GM12872 (cell line): ENCODE data around the gene EEF2K.
A peak's percentile ranks its signal among the peaks of the same experiment; 100 is the strongest.

ENCODE experiments used
- CTCF ChIP-seq: IDR thresholded peaks from 3 replicates; pipeline ENCODE4 v1.5.1; 2011; ENCODE audit warnings: low read depth, mild to moderate bottlenecking, low read length, moderate library complexity; ENCODE audit not compliant: insufficient read depth

EEF2K gene

DNA sequence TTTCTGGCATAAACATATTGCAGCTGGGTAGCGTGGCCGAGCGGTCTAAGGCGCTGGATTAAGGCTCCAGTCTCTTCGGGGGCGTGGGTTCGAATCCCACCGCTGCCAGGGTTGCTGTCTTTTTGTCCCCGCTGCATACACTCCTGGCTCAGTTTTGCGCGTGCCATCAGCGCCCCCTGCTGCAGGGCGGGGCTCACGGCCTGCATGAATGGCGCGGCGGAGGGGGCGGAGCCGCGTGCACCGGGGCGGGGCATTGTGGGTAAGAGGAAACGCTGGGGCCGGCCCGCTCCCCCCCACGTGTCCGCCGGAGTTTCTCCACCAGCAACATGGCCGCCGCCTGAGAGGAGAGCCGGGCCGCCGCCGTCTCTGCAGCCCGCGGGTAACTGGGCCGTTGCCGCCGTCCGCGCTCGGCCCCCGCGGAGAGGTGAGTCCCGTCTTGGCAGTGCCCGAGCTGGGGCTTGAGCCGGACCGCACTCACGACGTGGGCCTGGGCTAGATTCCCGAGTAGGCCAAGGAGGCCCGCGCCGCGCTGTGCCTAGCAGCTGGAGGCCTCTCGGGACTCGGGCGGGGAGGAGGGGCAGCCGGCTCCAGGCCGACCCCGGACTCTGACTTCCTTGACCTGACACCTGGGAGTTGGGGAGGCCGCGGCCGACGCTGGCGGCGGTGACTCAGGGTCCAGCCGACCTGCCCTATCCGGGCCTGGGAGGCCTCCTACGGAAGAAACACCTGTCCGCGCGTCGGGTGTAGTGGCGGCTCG lies 91.2 kb downstream of the EEF2K start, which contains the start of gene POLR3E:
POLR3E (plus strand) TSS at position 296 of the 757 bp plus-strand sequence. CDS start 5,560 bp downstream, outside the sequence.
- TF ChIP-seq CTCF, result peak; percentile 80

- no peak for TF ChIP-seq CTCF
Observed at GRCh38 chr16:22297871-22298733, 92.0 kb downstream of the EEF2K start.

- no peak for TF ChIP-seq CTCF
Observed at GRCh38 chr16:22299036-22299435, 93.0 kb downstream of the EEF2K start.

DNA sequence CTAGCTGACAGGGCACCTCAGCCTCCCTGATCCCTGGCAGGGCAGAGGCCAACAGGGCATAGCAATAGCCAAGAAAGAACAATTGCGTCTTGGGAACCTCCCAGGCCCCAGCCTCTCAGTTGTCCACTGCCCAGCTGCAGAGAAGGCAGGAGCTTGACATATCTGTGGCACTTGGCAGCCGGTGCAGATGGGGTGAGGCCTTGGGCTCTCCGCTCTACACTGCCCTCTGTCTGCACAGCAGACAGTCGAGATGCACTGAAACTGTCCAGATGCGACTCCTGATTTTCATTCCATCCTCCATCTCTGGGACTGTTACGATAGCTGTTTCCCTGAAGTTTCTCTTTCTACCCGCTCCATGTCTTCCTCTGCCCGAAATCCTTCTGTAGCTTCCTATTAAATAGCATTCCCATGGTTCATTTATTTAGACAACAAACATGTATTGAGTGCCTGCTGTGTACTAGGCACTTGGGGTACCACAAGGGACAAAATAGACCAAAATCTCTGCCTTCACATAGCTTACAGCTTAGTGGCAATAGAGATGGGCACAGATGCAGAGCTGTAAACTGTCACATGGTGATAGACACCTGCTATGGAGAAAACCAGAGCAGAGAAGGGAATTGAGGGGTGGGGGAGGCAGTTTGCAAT lies 94.5 kb downstream of the EEF2K start:
- peak; percentile 77 for TF ChIP-seq CTCF

DNA sequence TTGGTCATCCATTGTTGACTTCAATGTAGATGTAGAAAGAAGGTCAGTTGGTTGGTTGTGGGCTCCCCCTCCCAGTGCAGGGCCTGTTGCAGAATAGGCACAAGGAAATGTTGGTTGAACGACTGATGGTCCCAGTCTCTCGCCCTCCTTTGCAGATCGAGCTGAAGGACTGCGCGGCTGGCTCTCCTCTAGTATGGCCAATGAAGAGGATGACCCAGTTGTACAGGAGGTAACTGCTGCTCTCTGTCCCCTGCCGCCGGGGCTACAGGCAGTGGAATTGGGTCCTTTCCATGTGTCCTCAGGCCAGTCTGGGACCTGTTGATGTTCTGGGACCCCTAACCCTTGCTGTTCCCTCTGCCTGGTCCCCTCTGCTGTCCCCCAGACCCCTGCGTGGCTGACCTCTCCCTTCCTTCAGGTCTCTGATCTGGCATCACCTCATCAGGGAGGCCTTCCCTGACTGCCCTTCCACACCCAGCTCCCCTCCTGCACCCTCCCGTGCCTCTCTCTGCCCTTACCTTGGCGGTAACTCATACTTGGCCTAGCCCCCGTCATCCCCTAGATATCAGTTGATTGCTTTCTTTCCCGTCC lies 96.8 kb downstream of the EEF2K start:
- TF ChIP-seq CTCF, result no peak

DNA sequence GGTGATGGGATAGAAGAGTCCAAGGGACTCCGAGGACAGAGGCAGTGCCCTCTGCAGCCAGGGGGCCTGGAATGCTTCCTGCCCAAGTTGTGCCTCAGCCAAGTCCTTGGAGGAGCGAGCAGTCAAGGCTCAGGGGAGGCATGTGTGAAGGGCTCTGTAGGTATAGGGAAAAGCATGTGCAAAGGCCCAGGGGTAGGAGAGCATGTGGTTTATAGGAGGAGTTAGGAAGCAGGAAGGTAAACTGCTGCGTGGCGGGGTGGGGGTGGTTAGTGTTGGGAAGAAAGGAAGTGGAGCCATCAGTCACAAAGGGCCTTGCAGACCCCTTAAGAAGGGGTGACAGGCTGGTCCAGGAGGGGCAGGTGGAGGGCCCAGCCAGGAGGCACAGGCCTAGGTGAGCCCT lies 98.3 kb downstream of the EEF2K start:
- no peak for TF ChIP-seq CTCF

DNA sequence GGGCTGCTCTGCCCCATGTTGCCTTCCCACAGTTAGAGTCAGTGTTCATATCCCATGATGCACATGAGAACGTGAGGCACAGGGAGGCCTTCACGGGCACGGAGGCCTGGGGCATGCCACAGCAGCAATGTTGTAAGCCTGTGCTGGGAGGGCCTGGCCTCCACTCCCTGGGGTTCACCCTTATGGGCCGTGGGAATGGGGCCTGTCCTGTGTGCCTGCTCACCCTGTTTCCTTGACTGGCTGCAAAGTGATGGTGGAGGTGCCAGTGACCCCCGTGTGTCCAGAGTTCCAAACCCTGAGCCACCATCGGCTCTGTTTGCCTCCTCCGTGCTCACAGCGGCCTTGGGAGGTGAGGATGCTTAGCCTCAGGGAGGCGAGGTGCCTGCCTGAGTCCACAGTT lies 100.7 kb downstream of the EEF2K start:
- TF ChIP-seq CTCF, result no peak
